HepG2 (cell line): ENCODE measurements around the gene MOV10L1. TPM values are rescaled to one million over a fixed set of nuclear protein-coding genes. Genes with fewer than 3 reads are reported as not detected.

Experiments used
- BRF2 ChIP-seq: sonication (generic); formaldehyde crosslinking; IDR thresholded peaks from 2 replicates; pipeline ENCODE4 v1.8.1; 2022; ENCODE audit warnings: mild to moderate bottlenecking, missing genetic modification reagents
- ERF ChIP-seq: IDR thresholded peaks from 2 replicates; pipeline ENCODE4 v1.6.1; 2018; ENCODE audit warnings: missing biosample characterization, missing genetic modification reagents
- FOXO1 ChIP-seq: sonication (generic); formaldehyde crosslinking; IDR thresholded peaks from 2 replicates; pipeline ENCODE4 v1.4.0; 2020; ENCODE audit warnings: missing genetic modification reagents
- IKZF4 ChIP-seq: sonication (generic); formaldehyde crosslinking; IDR thresholded peaks from 2 replicates; pipeline ENCODE4 v1.5.1; 2020; ENCODE audit warnings: borderline replicate concordance, mild to moderate bottlenecking, low read depth, missing genetic modification reagents; ENCODE audit errors: not compliant biosample characterization
- KLF15 ChIP-seq: sonication (generic); formaldehyde crosslinking; IDR thresholded peaks from 2 replicates; pipeline ENCODE4 v1.8.1; 2023; ENCODE audit warnings: borderline replicate concordance, mild to moderate bottlenecking, inconsistent platforms, missing genetic modification reagents, mixed read lengths
- SNRNP70 ChIP-seq: fragments of 200-400 bp; formaldehyde crosslinking; IDR thresholded peaks from 2 replicates; pipeline ENCODE4 v1.6.1; 2017; ENCODE audit warnings: mild to moderate bottlenecking, low read depth, low read length, moderate library complexity
- THAP7 ChIP-seq: sonication (generic); formaldehyde crosslinking; IDR thresholded peaks from 2 replicates; pipeline ENCODE4 v1.8.1; 2023; ENCODE audit warnings: mild to moderate bottlenecking, missing genetic modification reagents
- U2AF1 ChIP-seq: fragments of 200-400 bp; formaldehyde crosslinking; optimal IDR thresholded peaks from 2 replicates; pipeline ENCODE3; 2017; ENCODE audit warnings: mild to moderate bottlenecking, low read depth, low read length
- ZBTB7B ChIP-seq: sonication (generic); formaldehyde crosslinking; IDR thresholded peaks from 2 replicates; pipeline ENCODE4 v1.4.0; 2020; ENCODE audit warnings: missing genetic modification reagents
- ZFX ChIP-seq: sonication (generic); formaldehyde crosslinking; IDR thresholded peaks from 2 replicates; pipeline ENCODE4 v1.4.0; 2020; ENCODE audit warnings: mild to moderate bottlenecking, low read depth, missing genetic modification reagents, moderate library complexity
- ZMYM3 ChIP-seq: sonication (generic); formaldehyde crosslinking; IDR thresholded peaks from 2 replicates; pipeline ENCODE4 v1.5.1; 2020; ENCODE audit warnings: mild to moderate bottlenecking, missing genetic modification reagents
- ZNF350 ChIP-seq: sonication (generic); formaldehyde crosslinking; IDR thresholded peaks from 2 replicates; pipeline ENCODE4 v1.4.0; 2020; ENCODE audit warnings: mild to moderate bottlenecking, low read depth, missing genetic modification reagents, borderline replicate concordance
- ZNF362 ChIP-seq: sonication (generic); formaldehyde crosslinking; IDR thresholded peaks from 2 replicates; pipeline ENCODE4 v1.4.0; 2020; ENCODE audit warnings: missing genetic modification reagents, mild to moderate bottlenecking, borderline replicate concordance
- ZNF609 ChIP-seq: sonication (generic); formaldehyde crosslinking; IDR thresholded peaks from 2 replicates; pipeline ENCODE4 v1.4.0; 2020; ENCODE audit warnings: mild to moderate bottlenecking, missing genetic modification reagents, borderline replicate concordance
- ZNF766 ChIP-seq: sonication (generic); formaldehyde crosslinking; IDR thresholded peaks from 2 replicates; pipeline ENCODE4 v1.5.0; 2020; ENCODE audit warnings: missing genetic modification reagents, borderline replicate concordance
- polyA plus RNA-seq, 8 experiments: library from polyadenylated mRNA; depleted of rRNA in 3 of 8; stranded (reverse) in 7 of 8; unstranded in 1 of 8; fragments of >200 nt; fragmentation: Illumina TruSeq in 4 of 8; extraction: Trizol in 4 of 8; gene quantifications; 2 replicates each; pipeline versions ENCODE4 v1.2.1 to v1.2.3, GENCODE V29; 2011 to 2016; ENCODE audit warnings: low read depth in 4 of 8, missing spikeins in 1 of 8, mixed read lengths in 1 of 8; ENCODE audit not compliant: insufficient read depth in 1 of 8
- total RNA-seq, 5 experiments: library from RNA; depleted of rRNA; stranded (reverse); fragments of >200 nt; fragmentation: Illumina TruSeq; extraction: Trizol; gene quantifications; 2 replicates each; pipeline ENCODE4 v1.2.3, GENCODE V29; 2016; ENCODE audit warnings: low read depth in 1 of 5
- TF ChIP-seq, protein P1 (sequence below): sonication (generic); formaldehyde crosslinking; IDR thresholded peaks from 2 replicates; pipeline ENCODE4 v1.9.0; 2022; ENCODE audit warnings: missing genetic modification reagents, mild to moderate bottlenecking, borderline replicate concordance

Gene MOV10L1
- total and polyA plus RNA-seq, 2 of the 13 experiments (the other 11 are each of a cell fraction or from before 2014, with no cell fraction given): 0.11 to 0.12 TPM

DNA sequence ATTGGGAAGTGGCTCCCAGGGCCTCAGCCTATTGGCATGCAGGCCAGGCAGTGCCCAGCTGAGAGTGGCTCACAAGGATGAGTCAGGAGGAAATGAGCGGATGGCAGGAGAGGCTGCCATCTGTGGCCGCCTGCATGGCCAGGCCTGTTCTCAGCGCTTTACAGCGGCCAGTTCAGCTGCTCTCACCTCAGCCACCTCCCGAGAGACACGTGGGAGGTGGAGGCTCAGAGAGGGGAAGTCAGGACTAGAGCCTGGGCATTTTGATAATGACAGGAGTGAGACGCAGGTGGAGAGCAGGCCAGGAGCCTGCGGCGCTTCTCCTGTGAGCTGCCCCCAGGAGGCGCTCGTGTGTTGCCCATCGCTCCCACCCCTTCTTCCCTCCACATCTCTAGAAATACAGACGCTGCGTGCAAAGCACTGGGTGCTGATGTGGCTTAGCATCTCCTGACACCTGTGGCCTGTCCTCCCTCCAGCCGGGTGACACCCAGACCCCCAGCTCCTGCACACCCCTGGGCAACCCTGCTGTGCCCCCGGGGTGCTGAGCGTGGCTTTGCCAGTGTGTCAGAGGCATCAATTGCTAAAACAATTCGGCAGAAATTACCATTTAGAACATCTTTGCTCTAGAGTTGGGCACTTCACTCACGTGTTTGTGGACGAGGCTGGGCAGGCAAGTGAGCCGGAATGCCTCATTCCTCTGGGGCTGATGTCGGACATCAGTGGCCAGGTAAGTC lies 59.4 kb downstream of the MOV10L1 start (continued):
- TF ChIP-seq ZNF766 (no peak), ZFX (peak; percentile 48; the same call in 1 of the 2 replicates), KLF15 (CRISPR knock-in tag) (0 out of 2 replicates have a peak, but pooled peaks have one; percentile 41), ZBTB7B (no peak), BRF2 (no peak), THAP7 (CRISPR knock-in tag) (no peak), IKZF4 (CRISPR knock-in tag) (no peak), U2AF1 (no peak), ZNF362 (0 out of 2 replicates have a peak, but pooled peaks have one; percentile 20), ZNF609 (no peak), ERF (CRISPR knock-in tag) (0 out of 2 replicates have a peak, but pooled peaks have one; percentile 26), ZNF350 (CRISPR knock-in tag) (0 out of 2 replicates have a peak, but pooled peaks have one; percentile 16), ZMYM3 (CRISPR knock-in tag) (no peak), FOXO1 (0 out of 2 replicates have a peak, but pooled peaks have one; percentile 6), SNRNP70 (no peak)
- TF ChIP-seq, protein P1, sequence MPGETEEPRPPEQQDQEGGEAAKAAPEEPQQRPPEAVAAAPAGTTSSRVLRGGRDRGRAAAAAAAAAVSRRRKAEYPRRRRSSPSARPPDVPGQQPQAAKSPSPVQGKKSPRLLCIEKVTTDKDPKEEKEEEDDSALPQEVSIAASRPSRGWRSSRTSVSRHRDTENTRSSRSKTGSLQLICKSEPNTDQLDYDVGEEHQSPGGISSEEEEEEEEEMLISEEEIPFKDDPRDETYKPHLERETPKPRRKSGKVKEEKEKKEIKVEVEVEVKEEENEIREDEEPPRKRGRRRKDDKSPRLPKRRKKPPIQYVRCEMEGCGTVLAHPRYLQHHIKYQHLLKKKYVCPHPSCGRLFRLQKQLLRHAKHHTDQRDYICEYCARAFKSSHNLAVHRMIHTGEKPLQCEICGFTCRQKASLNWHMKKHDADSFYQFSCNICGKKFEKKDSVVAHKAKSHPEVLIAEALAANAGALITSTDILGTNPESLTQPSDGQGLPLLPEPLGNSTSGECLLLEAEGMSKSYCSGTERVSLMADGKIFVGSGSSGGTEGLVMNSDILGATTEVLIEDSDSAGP (CRISPR knock-in tag): peak; percentile 15; the same call in 1 of the 2 replicates
- TF ChIP-seq, all 625 proteins: peak for 42
